Stimulated activated CD8-positive, alpha-beta memory T cell treated with anti-CD3 and anti-CD28 coated beads, Interleukin-4, amount 100 ng/mL, for 48 hours (primary cell): ENCODE data around the gene ZNF205.
A peak's percentile ranks its signal among the peaks of the same experiment; 100 is the strongest.

Experiments used
- DNase-seq: peaks from one replicate; pipeline ENCODE4 v3.0.0-alpha.2; 2020

Gene ZNF205

DNA sequence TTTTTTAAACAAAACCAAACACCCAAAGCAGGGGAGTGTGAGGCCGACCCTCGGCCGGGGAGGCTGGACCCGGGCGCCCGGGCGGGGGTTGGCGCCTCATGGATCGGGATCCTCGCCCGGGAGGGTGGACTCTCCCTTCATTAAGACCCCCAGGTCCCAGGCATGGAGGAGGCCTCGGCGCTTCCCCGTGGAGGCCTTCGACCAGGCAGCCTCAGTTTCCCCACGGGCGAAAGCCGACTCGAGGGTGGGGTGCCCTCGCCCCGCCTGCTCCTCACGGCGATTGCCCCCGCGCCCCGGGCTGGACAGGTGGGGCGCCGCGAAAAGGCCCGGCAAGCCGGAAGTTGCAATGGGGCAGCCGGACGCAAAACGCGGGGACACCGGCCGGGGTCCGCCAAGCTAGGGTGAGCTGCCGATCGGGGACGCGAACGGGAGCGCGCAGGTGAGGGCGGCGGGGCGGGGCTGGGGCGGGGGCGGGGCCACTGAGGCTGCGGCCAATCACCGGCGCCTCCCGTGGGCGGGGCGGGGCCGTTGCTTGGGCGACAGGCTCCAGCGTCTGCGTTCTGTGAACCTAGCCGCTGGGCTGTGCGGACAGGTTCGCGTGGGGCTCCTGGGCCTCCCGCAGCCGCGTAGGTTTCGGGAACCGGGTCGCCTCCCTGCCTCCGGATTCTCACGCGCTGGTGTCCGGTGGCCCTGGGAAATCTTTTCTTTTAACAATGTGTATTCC, 6.0 kb upstream of the ZNF205 start:
- DNase-seq, result peak; percentile 93

- DNase-seq, result no peak
Measured at GRCh38 chr16:3112881-3113574, 642 bp downstream of the ZNF205 start.

GRCh38 chr16:3113765-3114479, 1.5 kb downstream of the ZNF205 start:
- no peak for DNase-seq

DNA sequence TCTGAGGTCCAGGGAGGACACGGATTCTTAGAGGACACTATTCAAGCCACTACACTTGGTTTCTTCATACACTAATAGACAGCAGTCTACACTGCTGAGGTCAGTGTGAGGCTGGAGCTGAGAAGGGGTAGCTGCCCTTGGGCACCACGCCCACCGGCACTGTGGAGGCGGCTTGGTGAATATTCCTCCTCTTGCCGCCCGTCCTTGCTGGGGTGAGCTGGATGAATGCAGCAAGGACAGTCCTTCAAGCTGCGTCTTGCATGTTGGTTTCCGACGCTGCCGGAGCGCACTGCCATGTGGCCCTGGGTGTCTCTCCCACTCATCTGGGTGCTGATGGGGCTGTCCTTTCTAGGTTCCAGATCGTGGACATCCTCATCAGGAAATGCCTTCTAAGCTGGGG, 2.6 kb downstream of the ZNF205 start:
- no peak for DNase-seq

GRCh38 chr16:3115561-3115960, 3.2 kb downstream of the ZNF205 start:
- no peak for DNase-seq

GRCh38 chr16:3118204-3118790, 5.9 kb downstream of the ZNF205 start:
- no peak for DNase-seq

GRCh38 chr16:3118846-3119245, 6.5 kb downstream of the ZNF205 start:
- DNase-seq, result no peak

DNA sequence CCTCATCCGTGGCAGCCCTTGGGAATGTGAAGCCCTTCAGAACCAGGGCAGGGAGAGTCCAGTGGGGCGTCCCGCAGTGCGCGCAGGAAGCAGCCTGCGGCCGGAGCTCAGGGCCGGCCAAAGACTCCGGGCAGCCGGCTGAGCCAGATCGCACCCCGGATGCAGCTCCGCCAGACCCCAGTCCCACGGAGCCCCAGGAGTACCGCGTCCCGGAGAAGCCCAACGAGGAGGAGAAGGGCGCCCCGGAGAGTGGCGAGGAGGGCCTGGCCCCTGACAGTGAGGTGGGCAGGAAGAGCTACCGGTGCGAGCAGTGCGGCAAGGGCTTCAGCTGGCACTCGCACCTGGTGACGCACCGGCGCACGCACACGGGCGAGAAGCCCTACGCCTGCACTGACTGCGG, 6.9 kb downstream of the ZNF205 start:
- DNase-seq, result no peak

DNA sequence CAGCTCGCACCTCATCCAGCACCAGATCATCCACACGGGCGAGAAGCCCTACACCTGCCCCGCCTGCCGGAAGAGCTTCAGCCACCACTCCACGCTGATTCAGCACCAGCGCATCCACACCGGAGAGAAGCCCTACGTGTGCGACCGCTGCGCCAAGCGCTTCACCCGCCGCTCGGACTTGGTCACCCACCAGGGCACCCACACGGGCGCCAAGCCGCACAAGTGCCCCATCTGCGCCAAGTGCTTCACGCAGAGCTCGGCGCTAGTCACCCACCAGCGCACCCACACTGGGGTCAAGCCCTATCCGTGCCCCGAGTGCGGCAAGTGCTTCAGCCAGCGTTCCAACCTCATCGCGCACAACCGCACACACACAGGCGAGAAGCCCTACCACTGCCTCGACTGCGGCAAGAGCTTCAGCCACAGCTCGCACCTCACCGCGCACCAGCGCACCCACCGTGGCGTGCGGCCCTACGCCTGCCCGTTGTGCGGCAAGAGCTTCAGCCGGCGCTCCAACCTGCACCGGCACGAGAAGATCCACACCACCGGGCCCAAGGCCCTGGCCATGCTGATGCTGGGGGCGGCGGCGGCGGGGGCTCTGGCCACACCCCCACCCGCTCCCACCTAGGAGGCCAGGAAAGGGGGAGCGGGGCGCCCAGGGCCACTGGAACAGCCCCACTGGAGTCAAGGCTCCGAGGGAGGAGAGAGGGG, 7.5 kb downstream of the ZNF205 start:
- no peak for DNase-seq

- DNase-seq, result no peak
Measured at GRCh38 chr16:3120435-3120834, 8.0 kb downstream of the ZNF205 start.

DNA sequence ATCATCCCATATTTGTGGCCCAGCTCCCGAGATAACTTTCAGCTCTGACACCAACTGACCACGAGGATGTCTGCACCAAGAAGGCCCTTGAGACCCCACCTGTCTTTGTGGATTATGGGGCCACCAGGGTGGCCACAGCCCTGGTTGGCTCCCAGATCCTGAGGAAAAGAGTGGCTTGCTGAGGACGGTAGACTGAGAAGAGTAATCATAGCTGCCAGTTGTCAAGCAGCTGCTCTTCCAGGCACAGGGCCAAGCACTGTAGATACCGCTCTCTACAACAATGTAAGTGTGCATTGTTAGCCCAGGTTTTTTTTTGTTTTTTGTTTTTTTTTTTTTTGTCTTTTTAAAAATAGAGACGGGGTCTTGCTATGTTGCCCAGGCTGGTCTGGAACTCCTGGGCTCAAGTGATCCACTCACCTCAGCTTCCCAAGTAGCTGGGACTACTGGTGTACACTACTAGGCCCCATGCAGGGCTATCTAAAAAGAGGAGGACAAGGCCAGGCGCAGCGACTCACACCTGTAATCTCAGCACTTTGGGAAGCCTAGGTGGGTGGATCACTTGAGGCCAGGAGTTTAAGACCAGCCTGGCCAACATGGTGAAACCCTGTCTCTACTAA, 9.6 kb downstream of the ZNF205 start:
- no peak for DNase-seq

DNA sequence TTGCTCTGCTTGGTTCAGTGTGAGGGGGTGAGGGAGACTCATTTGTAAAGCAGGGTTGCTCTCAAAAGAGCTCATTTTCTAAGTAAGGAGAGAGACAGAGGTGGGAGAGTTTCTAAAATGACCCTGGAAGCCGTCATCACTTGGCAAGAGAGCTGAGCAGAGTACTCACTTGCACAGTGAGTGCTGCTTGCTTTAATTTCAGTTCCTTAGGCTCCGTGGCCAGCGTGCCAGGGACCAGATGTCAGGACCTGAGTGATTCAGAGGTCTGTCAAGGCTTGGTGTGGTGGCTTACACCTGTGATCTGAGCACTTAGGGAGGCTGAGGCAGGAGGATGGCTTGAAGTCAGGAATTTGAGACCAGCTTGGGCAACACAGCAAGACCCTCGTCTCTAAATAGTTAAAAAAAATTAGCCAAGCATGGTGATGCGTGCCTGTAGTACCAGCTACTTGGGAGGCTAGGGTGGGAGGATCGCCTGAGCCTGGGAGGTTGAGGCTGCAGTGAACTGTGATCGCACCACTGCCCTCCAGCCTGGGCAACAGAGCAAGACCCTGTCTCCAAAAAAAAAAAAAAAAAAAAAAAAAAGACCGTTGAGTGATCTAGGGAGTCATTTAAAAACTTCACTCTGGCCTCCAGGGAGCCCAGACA, 10.7 kb downstream of the ZNF205 start:
- DNase-seq, result no peak

DNA sequence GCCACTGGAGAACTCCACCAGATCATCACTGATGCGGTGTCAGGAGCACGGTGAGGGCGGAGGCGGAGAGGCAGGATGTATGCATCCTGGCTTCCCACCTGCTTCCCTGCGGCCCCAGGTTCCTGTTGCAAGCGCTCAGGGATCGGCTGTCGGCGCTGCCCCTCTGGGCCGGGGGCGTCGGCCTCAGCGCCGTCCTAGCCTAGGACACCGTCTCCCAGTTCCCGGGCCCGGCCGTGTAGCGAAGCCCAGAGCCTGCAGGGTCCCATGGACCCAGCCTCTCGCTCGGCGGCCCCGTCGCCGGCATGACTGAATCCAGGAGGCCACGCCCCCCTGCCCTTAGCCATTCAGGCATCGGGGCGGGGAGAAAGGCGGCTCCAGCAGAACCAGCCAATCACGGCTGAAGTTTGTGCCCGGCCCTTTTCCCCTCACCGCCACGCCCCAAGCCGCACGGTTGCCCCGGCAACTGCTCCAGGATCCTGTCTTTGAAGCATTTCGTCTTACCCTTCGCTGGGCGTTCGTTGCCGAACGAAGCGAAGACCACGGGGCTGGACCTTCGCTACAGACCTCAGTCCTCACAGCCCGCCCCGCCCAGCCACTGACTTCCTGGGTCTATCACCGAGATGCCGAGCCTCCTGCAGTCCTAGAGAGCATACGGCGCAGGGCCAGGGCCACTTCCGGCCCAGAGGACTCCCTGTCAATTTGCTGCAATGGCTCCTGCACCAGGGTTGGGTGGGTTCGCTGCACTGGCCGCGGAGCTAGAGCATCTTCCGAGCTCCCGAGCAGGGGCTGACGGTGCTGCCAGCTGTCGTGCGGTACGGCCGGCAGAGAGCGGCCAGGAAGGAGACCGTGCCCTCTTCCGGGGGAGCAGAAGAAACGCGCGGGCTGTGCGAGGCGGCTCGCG, 11.8 kb downstream of the ZNF205 start:
- peak; percentile 99 for DNase-seq

GRCh38 chr16:3127745-3128144, 15.4 kb downstream of the ZNF205 start:
- DNase-seq, result no peak

- peak; percentile 78 for DNase-seq
Measured at GRCh38 chr16:3129137-3130131, 17.0 kb downstream of the ZNF205 start.

DNA sequence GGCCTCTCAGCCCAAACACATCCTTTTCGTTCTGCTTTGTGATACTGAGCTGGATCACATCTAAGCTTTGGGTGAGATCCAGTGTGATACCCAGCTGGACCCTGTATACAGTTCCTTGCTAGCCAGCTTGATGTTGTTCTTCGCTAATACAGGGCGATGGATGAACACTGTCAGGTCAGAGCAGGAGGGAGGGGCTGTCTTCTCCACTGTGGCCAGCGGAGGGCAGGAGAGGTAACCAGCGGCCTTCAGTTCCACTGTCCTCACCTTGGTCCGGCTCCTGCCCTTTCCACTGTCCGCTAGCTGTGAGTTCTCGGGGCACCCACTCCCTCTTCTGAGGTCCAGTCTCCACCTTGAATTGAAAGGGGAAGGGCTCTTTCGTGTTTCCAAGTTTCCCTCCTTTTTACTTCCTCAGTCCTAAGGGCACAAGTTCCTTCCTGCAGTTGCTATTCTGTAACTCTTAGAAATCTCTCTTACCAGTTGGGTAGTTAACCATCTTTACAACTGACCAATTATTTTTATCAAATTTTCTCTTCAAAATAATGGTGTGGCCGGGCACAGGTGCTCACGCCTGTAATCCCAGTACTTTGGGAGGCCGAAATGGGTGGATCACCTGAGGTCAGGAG, 19.5 kb downstream of the ZNF205 start:
- peak; percentile 68 for DNase-seq

- no peak for DNase-seq
Measured at GRCh38 chr16:3133844-3134243, 21.5 kb downstream of the ZNF205 start.

DNA sequence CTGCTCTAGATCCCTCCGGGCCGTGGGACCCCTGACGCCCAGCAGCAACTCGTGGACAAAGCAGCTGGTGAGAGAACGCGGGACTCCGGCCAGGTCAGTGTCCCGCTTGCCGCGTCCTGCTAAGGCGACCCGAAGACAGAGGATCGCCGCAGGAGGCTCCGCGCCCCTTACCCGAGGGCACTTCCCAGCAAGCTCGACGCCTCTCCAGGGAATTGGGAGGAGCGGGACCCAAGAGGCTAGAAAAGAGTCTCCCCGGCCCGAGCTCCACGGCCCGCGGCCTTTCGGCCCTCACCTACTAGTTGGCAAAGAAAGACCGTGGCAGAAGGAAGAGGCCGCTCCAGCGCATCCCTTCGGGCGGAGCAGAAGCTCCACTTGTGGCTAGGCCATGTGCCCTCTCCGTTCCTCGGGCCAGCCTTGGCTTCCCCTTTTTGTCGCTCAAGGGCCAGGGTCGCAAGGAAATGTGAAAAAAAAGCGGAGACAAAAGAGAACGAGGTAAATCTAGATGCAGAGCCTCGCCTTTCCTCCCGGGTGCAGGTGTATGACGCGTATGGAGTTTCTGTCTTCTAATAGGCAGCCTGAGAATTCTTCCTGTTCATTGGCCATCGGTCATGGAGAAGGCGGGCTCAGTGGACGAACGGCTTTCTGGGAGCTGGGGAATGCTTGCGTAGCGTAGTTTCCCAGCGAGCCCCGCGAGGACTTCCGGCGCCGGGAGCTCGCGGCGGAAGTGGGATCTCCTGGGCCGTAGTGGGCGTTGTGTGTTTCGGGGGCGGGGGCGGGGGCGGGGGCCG, 22.1 kb downstream of the ZNF205 start, which contains the start of gene ZNF213:
TSS of gene ZNF213 (plus strand) at position 692 of the 788 bp plus-strand sequence. CDS start 2,252 bp downstream, outside the sequence.
- peak; percentile 92 for DNase-seq
